Measurements from ENCODE around the gene UBL7.

GRCh38 chr15:74411686-74412085 is 49.3 kb downstream of the UBL7 start:
- TF ChIP-seq, protein P1, sequence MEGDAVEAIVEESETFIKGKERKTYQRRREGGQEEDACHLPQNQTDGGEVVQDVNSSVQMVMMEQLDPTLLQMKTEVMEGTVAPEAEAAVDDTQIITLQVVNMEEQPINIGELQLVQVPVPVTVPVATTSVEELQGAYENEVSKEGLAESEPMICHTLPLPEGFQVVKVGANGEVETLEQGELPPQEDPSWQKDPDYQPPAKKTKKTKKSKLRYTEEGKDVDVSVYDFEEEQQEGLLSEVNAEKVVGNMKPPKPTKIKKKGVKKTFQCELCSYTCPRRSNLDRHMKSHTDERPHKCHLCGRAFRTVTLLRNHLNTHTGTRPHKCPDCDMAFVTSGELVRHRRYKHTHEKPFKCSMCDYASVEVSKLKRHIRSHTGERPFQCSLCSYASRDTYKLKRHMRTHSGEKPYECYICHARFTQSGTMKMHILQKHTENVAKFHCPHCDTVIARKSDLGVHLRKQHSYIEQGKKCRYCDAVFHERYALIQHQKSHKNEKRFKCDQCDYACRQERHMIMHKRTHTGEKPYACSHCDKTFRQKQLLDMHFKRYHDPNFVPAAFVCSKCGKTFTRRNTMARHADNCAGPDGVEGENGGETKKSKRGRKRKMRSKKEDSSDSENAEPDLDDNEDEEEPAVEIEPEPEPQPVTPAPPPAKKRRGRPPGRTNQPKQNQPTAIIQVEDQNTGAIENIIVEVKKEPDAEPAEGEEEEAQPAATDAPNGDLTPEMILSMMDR (IDR thresholded peaks at IDR 0.05), result no peak
- no peak for TF ChIP-seq POLR2A (IDR thresholded peaks at IDR 0.05)
